Epithelial cell of esophagus (primary cell): ENCODE measurements around the gene SLIT3.

ENCODE experiments used
- DNase-seq: peaks from one replicate; pipeline ENCODE4 v3.0.0; 2010; ENCODE audit warnings: low read depth
- H3K4me3 ChIP-seq: 2 replicates; pipeline ENCODE4 v1.5.1; 2011; ENCODE audit warnings: mild to moderate bottlenecking, low read length, control low read depth
- CTCF ChIP-seq: IDR thresholded peaks from 2 replicates; pipeline ENCODE4 v1.5.1; 2011; ENCODE audit warnings: low read depth, mild to moderate bottlenecking, low read length, control low read depth, inconsistent platforms; ENCODE audit not compliant: insufficient read depth; ENCODE audit errors: missing control alignments

SLIT3 gene

GRCh38 chr5:168944004-168944403 is 356.9 kb downstream of the SLIT3 start:
- TF ChIP-seq CTCF = no peak
- no peak overlapping the region for H3K4me3 ChIP-seq
- DNase-seq = no peak

GRCh38 chr5:168943091-168943884 is 357.7 kb downstream of the SLIT3 start:
- no peak for TF ChIP-seq CTCF
- H3K4me3 ChIP-seq = no peak overlapping the region
- DNase-seq = no peak

- no peak for TF ChIP-seq CTCF
- H3K4me3 ChIP-seq = no peak overlapping the region
- DNase-seq = no peak
Measured at GRCh38 chr5:168941901-168942300, 359.0 kb downstream of the SLIT3 start.

GRCh38 chr5:168940712-168941111 is 360.2 kb downstream of the SLIT3 start:
- H3K4me3 ChIP-seq = no peak overlapping the region
- no peak for TF ChIP-seq CTCF
- no peak for DNase-seq

GRCh38 chr5:168939887-168940544 is 360.9 kb downstream of the SLIT3 start:
- TF ChIP-seq CTCF = no peak
- H3K4me3 ChIP-seq = no peak overlapping the region

GRCh38 chr5:168939156-168939800 is 361.7 kb downstream of the SLIT3 start:
- TF ChIP-seq CTCF = no peak
- no peak overlapping the region for H3K4me3 ChIP-seq
- DNase-seq = no peak

More at GRCh38 chr5:168939887-168940544, 360.9 kb downstream of the SLIT3 start:
- DNase-seq = no peak
